Inflammatory macrophage (primary cell): ENCODE data around the gene ARHGAP9.
"Not testable (repeated sequence)": the region's sequence is repeated elsewhere in the genome, so short reads cannot be mapped to it uniquely, and the experiment has no call there.

Experiments
- DNase-seq, 2 donors: peaks; one replicate each; pipeline ENCODE4 v3.0.0-alpha.2; 2020 to 2022
- total RNA-seq, 18 experiments: gene quantifications; one replicate each; lab custom pipeline; 2026; ENCODE audit warnings: mixed read lengths in 6 of 18, inconsistent platforms in 2 of 18; lab: John Stamatoyannopoulos, UW

ARHGAP9 gene
- 3.7 to 73.5 (median 37.6) reads per million in 18 experiments for total RNA-seq

- peak; percentile 29 to 35 for DNase-seq
These were observed at the start of gene ARHGAP9 for GRCh38 chr12:57479376-57480115. Gene ARHGAP9, minus strand, starts transcription at chr12:57479866. Its CDS starts 460 bp downstream, at chr12:57479406.

DNA sequence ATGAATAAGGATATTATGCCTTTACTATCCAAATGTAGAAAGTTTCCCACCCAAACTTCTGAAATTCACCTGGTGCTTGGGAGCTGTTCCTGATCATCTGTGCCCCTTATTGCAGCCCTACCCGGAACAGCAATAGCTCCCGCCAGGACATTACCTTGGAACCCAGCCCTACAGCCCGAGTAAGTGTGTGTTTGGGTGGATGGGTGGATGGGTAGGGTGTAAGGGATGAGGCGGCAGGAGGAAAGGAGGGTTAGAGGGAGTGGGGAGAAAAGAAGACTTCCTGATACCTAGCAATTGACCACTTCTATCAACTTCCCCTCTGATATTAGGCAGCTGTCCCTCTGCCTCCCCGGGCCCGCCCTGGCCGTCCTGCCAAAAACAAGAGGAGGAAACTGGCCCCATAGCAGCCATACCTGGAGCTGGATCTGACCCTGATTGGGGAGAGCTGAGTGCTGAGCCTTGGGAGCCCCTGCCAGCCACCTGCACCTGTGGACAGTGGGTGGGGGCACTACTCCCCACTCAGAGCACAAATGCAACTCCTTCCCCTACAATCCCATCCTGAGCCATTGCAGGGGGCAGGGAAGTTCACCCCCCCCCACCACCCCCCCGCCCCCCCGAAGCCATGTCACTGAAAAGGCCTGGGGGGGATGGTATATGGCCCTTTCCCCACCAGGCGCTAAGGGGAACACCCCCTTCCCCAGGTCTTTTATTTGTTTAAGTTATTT, 49.3 kb upstream of the ARHGAP9 start:
- no peak for DNase-seq

DNA sequence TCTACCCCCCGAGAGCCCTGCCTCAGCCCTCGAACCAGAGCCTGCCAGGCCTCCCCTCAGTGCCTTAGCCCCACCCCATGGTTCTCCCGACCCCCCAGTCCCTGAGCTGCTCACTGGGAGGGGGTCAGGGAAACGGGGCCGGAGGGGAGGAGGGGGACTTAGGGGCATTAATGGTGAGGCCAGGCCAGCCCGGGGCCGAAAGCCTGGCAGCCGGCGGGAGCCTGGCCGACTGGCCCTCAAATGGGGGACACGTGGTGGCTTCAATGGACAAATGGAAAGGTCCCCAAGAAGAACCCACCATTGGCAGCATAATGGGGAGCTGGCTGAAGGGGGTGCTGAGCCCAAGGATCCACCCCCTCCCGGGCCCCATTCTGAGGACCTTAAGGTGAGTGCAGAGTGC, 48.5 kb upstream of the ARHGAP9 start:
- no peak for DNase-seq

DNA sequence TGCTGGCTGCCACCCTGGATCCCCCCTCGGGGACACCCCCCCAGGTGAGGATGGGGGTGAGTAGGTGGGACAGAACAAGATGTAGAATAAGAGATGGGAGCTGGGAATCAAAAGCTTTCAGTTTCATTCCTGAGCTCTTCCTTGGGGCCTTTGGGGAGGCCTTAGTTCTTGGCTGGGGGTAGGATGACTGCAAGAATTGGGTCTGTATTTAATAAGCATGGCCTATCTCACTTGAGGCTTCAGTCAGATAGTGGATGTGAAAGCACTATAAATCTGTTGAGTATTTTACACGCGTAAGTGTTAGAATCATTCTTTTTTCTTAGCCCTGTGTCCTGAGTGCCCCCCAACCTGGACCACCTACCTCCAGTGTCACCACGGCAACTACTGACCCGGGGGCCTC, 47.5 kb upstream of the ARHGAP9 start:
- no peak for DNase-seq

- no peak for DNase-seq
These were observed 46.9 kb upstream of the ARHGAP9 start for GRCh38 chr12:57526477-57527126.

DNA sequence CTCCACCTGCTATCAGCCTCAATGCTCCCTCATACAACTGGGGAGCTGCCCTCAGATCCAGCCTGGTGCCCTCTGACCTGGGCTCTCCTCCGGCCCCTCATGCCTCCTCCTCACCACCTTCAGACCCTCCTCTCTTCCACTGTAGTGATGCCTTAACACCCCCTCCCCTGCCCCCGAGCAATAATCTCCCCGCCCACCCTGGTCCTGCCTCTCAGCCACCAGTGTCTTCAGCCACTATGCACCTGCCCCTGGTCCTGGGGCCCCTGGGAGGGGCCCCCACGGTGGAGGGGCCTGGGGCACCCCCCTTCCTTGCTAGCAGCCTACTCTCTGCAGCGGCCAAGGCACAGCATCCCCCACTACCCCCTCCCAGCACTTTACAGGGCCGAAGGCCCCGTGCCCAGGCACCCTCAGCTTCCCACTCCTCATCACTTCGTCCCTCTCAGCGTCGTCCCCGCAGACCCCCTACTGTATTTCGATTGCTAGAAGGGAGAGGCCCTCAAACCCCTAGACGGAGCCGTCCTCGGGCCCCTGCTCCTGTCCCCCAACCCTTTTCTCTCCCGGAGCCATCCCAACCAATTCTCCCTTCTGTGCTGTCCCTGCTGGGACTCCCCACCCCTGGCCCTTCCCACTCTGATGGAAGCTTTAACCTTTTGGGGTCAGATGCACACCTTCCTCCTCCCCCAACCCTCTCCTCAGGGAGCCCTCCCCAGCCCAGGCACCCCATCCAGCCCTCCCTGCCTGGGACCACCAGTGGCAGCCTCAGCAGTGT, 46.1 kb upstream of the ARHGAP9 start:
- DNase-seq: no peak

GRCh38 chr12:57524814-57525614, 45.3 kb upstream of the ARHGAP9 start:
- DNase-seq: no peak

DNA sequence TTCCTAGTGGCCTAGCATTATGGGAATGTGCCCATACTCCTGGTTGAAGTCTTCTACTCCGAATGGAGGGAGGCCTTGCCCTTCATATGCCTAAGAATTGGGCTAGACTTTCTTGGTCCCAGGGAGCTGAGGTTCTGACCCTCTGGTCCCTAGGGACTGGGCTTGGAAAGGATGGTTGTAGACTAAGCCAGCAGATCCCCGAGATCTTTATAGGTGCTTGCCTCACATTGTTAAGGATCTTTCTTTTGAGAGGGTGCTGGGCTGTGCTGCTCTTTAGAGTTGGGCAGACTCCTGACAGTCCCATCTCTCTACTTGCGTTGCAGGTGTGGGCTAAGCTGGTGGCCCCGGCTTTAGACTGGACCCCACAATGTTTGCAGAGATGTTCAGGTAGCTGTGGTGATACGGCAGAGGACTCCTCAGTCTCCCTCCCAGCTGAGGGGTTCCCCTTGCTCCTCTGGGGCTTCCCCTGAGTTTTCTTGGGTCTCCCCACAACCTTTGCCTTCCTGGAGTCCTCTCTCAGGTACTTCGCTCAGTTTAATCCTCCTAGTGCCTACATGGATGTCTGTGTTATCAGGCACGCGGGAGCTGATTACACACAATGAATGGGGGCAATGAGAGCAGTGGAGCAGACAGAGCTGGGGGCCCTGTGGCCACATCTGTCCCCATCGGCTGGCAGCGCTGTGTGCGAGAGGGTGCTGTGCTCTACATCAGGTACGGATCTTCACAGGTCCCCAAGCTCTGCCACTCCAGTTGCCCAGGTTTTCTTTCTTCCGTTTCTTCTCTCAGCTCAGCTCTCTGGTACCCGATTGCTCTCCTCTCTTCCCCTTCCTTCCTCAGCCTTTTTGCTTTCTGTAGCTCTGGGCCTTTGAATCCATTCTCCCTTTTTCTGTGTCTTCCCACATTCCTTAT, 44.3 kb upstream of the ARHGAP9 start:
- DNase-seq: no peak

DNA sequence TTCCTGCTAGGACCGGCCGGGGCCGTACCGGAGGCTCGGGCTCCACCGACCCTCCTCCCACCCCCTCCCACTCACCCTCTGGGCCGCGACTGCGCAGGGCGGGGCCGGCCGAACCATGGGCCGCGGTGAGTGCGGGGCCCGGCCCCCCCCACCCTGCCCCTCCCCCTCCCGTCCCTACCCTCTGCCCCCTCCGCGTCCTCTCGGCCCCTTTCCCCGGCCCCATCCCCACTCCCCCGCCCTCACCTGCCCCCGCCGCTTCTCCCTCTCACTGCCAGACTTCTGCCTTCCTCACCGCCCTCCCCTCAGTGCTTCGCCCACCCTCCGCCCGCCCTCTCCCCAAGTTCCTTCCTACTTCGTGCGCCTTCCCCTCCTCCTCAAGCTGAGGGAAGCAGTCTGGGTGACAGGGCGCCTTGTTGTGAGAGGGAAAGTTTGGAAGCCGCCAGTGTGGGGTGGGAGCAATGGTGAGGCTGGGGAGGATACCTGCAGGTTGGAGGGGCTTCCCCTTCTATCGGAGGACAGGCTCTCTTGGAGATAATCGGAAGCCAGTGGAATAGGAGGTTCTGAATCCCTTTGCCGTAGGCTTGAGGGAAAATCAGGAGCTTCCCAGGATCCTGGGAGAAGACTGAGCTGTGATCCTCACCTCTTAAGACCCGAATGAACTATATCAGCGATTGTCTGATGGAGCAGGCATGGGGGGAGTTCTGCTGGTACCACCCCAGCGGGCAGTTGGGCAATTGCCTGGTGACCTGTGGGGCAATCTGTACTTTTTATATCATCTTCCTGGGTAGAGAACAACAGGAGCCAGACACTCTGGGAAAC, 43.4 kb upstream of the ARHGAP9 start:
- peak; percentile 68 to 79 for DNase-seq

- peak; percentile 87 to 93 for DNase-seq
These were observed 42.6 kb upstream of the ARHGAP9 start, which contains the start of gene MBD6 for GRCh38 chr12:57522011-57522886. Gene MBD6, plus strand, starts transcription at chr12:57522824. Its CDS starts 1,480 bp downstream, at chr12:57524304.

- DNase-seq: no peak
These were observed 41.9 kb upstream of the ARHGAP9 start for GRCh38 chr12:57521525-57522010.

DNA sequence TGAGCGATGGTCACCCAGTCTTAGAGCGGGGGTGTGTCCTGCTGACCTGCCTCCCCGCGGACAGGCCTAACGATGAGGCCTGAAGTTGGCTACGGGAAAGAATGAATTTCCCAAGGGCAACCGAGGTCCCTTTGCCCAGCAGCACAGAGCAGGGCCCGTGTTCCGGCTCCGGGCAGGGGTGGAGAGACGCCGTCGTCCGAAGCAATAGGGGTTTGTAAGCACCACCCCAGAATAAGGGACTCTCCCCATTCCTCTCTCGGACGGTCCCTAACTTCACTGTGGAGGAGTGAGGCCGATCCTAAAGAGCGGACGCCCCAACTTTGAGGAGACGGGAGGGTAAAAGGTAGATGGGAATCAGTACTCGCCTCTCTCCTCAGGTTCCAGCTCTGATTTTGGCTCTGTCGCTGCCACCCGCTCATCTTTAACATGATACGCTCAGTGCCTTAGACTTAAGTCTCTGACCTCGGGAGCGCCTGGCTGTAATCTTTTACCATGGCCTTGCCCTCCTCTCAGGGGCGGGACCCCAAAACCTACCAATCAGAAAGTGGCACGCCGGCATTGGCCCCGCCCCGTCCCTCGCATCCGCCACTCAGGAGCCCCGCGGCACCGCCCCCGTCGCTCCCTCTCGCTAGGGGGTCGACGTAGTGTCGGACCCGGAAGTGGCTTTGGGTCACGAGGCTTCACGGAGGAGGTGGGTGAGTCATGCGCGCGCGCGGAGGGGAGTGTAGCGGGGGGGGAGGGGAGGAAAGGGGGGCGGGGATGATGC, 40.6 kb upstream of the ARHGAP9 start, which contains the start of gene DDIT3:
TSS of gene DDIT3 (minus strand) at position 462 of the 766 bp plus-strand sequence. CDS start 3,108 bp downstream, outside the sequence.
- DNase-seq: peak; percentile 99

GRCh38 chr12:57519796-57520052, 40.1 kb upstream of the ARHGAP9 start:
- DNase-seq: peak in 1 of 2 donors; percentile 64

DNA sequence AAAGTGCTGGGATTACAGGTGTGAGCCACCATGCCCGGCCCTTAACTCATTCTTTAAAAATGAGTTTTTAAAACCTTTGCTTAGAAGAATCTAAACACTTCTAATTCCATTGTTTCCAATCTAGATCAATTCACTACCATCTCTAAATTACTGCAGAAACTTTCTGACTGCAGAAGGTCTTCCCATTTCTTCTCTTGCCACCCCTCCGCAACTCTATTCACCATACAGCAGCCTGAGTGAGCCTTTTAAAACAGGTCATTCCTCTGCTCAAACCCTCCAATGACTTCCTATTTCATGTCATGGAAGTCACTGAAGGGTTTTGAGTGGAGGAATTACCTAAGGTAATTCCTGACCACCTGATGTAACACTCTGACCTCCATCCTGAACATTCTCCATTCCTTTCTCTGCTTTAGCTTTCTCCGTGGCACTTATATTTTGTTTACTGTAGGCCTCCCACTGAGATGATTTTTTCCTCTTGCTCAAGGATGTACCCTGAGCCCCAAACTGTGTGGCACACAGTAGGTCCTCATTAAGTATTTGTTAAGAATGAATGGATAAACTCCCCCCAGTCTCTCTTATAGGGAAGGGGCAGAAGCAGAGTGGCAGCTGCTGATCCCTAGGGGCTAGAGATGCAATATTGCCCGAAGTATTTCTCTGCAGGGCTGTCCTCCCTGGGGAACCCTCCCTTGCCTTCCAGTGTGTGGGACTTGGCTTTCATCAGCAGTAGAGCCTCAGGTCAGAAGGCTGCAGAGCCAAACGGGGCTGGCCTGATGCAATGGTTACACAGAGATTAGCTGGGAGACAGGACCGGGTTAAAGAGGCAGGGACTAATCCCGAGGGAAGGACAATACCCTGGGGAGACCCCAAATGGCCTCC, 39.5 kb upstream of the ARHGAP9 start:
- DNase-seq: peak; percentile 32 to 56

DNA sequence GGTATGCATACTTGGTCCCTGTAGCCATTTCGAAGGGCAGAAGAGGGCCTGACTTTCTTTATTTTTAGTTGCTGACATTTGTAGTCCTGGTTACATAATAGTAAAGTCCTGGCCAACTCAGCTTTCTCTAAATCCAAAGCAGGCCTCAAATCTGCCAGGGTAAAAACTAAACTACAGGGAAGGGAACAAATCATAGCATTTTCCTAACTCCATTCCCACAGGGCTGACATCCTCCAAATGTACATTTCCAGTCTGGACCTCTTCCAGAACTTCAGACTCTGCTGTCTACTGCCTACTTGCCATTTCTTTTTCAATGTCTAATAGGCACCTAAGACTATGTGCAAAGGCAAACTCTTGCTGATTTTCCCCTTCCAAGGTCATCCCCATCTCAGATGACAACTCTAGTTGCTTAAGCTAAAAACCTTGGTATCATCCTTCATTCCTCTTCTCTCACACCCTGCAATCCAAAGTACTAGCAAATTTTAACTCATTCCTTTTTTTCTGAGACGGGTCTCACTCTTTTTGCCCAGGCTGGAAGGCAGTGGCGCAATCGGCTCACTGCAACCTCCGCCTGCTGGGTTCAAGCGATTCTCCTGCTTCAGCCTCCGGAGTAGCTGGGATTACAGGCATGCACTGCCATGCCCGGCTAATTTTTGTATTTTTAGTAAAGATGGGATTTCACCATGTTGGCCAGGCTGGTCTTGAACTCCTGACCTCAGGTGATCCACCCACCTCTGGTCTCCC, 38.7 kb upstream of the ARHGAP9 start:
- no peak for DNase-seq

DNA sequence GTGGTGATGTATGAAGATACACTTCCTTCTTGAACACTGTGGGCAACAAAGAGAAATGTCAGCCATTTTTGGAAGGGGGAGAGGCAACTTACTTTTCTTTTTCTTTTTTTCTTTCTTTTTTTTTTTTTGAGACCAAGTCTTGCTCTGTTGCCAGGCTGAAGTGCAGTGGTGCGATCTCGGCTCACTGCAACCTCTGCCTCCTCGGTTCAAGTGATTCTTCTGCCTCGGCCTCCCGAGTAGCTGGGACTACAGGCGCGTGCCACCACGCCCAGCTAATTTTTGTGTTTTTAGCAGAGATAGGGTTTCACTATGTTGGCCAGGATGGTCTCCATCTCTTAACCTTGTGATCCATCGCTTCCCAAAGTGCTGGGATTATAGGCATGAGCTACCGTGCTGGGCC, 38.1 kb upstream of the ARHGAP9 start:
- DNase-seq: not testable (repeated sequence)
